Subcutaneous abdominal adipose tissue (tissue), 5 donors: ENCODE results near the gene CDK15.
A peak's percentile ranks its signal among the peaks of the same experiment; 100 is the strongest.
"Not testable (repeated sequence)": the region's sequence is repeated elsewhere in the genome, so short reads cannot be mapped to it uniquely, and the experiment has no call there.

Source experiments
- H3K27ac ChIP-seq: one replicate; pipeline ENCODE4 v1.7.0; 2013; ENCODE audit warnings: low read depth, mild to moderate bottlenecking, inconsistent platforms, low read length, moderate library complexity
- H3K27me3 ChIP-seq, 5 donors: one replicate each; pipeline ENCODE4 v1.7.0; 2013; ENCODE audit warnings: low read length in 5 of 5, inconsistent platforms in 1 of 5; ENCODE audit not compliant: control insufficient read depth in 5 of 5, insufficient read depth in 4 of 5
- H3K36me3 ChIP-seq, 5 donors: one replicate each; pipeline ENCODE4 v1.7.0; 2013; ENCODE audit warnings: low read length in 5 of 5; ENCODE audit not compliant: control insufficient read depth in 5 of 5, insufficient read depth in 5 of 5
- H3K4me1 ChIP-seq, 5 donors: one replicate each; pipeline ENCODE4 v1.7.0; 2013; ENCODE audit warnings: low read length in 5 of 5, mild to moderate bottlenecking in 3 of 5, moderate library complexity in 1 of 5; ENCODE audit not compliant: control insufficient read depth in 5 of 5, insufficient read depth in 5 of 5
- H3K4me3 ChIP-seq, 5 donors: one replicate each; pipeline ENCODE4 v1.7.0; 2013; ENCODE audit warnings: low read length in 5 of 5, low read depth in 1 of 5
- H3K9ac ChIP-seq, 5 donors: one replicate each; pipeline ENCODE4 v1.7.0; 2013; ENCODE audit warnings: low read length in 5 of 5, mild to moderate bottlenecking in 4 of 5, moderate library complexity in 3 of 5
- H3K9me3 ChIP-seq, 5 donors: one replicate each; pipeline ENCODE4 v1.7.0; 2013; ENCODE audit warnings: low read length in 5 of 5; ENCODE audit not compliant: control insufficient read depth in 5 of 5
- donor health status: healthy.
- donor health status: healthy.
- donor health status: healthy.
- donor health status: healthy.
- donor health status: healthy.

The CDK15 gene

GRCh38 chr2:201798914-201799285 is 7.4 kb upstream of the CDK15 start:
- not testable (repeated sequence) for H3K27ac ChIP-seq, H3K4me1 ChIP-seq, H3K4me3 ChIP-seq, H3K27me3 ChIP-seq, H3K36me3 ChIP-seq, H3K9ac ChIP-seq, H3K9me3 ChIP-seq

- peak overlapping the region; percentile 42 for H3K27ac ChIP-seq
- peak overlapping the region in 2 of 5 donors; percentile 15 to 17 for H3K4me3 ChIP-seq
- H3K9ac ChIP-seq = peak overlapping the region in 1 of 5 donors; percentile 33
Observed at GRCh38 chr2:201807452-201807999, 1.2 kb downstream of the CDK15 start.

GRCh38 chr2:201808027-201808426 is 1.7 kb downstream of the CDK15 start:
- no peak overlapping the region for H3K9ac ChIP-seq
- peak overlapping the region; percentile 42 for H3K27ac ChIP-seq

More at GRCh38 chr2:201807452-201807999, 1.2 kb downstream of the CDK15 start:
- Histone ChIP-seq H3K27me3 (peaks cover 0 to 3% (median 0%) of the 10 kb centered on the region in 5 donors), H3K4me1 (peaks cover 7 to 24% (median 20%) of the 10 kb centered on the region in 5 donors), H3K36me3 (no peaks in the 10 kb centered on the region), H3K9me3 (no peaks in the 10 kb centered on the region)

GRCh38 chr2:201809633-201810032 is 3.3 kb downstream of the CDK15 start:
- H3K27ac ChIP-seq = no peak overlapping the region

More at GRCh38 chr2:201808027-201808426, 1.7 kb downstream of the CDK15 start:
- Histone ChIP-seq H3K4me3 (no peak overlapping the region), H3K27me3 (peaks cover 0 to 3% (median 0%) of the 10 kb centered on the region in 5 donors), H3K4me1 (peaks cover 7 to 24% (median 20%) of the 10 kb centered on the region in 5 donors), H3K9me3 (no peaks in the 10 kb centered on the region), H3K36me3 (no peaks in the 10 kb centered on the region)

DNA sequence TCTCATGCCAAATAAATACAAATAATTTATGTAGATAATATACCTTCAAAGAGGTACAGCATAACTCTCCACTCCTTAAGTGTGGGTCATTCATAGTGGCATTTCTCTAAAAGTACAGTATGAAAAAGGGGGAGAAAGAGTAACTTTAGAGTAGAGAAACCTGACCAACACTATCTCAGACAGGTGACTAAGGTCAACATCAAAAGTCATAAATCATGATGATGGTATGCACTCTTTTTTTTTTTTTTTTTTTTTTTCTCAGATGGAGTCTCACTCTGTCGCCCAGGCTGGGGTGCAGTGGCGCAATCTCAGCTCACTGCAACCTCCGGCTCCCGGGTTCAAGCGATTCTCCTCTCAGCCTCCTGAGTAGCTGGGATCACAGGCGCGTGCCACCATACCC is 4.3 kb downstream of the CDK15 start:
- peaks cover 7 to 24% (median 22%) of the 10 kb centered on the region in 5 donors for H3K4me1 ChIP-seq
- not testable (repeated sequence) for H3K27ac ChIP-seq, H3K36me3 ChIP-seq, H3K27me3 ChIP-seq, H3K9me3 ChIP-seq, H3K9ac ChIP-seq, H3K4me3 ChIP-seq

More at GRCh38 chr2:201809633-201810032, 3.3 kb downstream of the CDK15 start:
- H3K4me1 ChIP-seq = peaks cover 7 to 24% (median 22%) of the 10 kb centered on the region in 5 donors
- no peaks in the 10 kb centered on the region for H3K27me3 ChIP-seq
- no peak overlapping the region for H3K4me3 ChIP-seq
- no peak overlapping the region for H3K9ac ChIP-seq
- H3K9me3 ChIP-seq = no peaks in the 10 kb centered on the region
- no peaks in the 10 kb centered on the region for H3K36me3 ChIP-seq

GRCh38 chr2:201813996-201814760 is 7.8 kb downstream of the CDK15 start:
- no peaks in the 10 kb centered on the region for H3K9me3 ChIP-seq
- no peak overlapping the region for H3K4me3 ChIP-seq
- no peak overlapping the region for H3K9ac ChIP-seq
- no peaks in the 10 kb centered on the region for H3K27me3 ChIP-seq
- no peak overlapping the region for H3K27ac ChIP-seq
- H3K36me3 ChIP-seq = no peaks in the 10 kb centered on the region
- H3K4me1 ChIP-seq = peaks cover 0 to 4% (median 0%) of the 10 kb centered on the region in 5 donors

- H3K27ac ChIP-seq = no peak overlapping the region
- peaks cover 0 to 4% (median 0%) of the 10 kb centered on the region in 5 donors for H3K4me1 ChIP-seq
- no peak overlapping the region for H3K4me3 ChIP-seq
- H3K27me3 ChIP-seq = no peaks in the 10 kb centered on the region
- H3K36me3 ChIP-seq = no peaks in the 10 kb centered on the region
- H3K9ac ChIP-seq = no peak overlapping the region
- H3K9me3 ChIP-seq = no peaks in the 10 kb centered on the region
Observed at GRCh38 chr2:201816657-201817575, 10.6 kb downstream of the CDK15 start.

DNA sequence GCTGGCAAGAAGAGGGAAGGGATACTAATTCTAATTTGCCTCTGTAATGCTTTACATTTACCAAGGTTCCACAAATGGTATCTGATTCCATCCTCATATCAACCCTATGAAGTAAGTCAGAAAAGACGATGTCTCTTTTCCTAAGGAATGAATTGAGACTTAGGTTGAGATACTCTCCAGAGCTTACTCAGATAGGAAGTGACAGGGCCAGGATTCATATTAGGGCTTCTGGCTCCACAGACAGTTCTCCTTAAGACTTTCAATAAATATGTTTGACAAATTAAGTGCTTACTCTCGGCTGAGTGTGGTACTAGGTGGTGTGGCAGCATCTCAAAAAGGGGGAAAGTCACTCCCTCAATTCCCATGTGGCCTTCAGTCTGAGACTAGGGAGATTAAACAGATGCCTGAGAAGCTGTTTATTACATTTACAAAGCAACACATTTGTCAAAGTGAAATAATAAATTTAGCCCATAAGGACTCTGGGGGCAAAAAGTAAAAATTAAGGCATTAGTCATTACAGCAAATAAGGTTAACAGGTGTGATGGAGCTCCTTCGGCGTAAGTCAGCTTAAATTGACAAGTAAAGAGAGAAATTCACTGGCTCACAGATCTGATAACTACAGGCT is 14.2 kb downstream of the CDK15 start:
- Histone ChIP-seq H3K36me3 (no peaks in the 10 kb centered on the region), H3K4me1 (no peaks in the 10 kb centered on the region), H3K9me3 (no peaks in the 10 kb centered on the region), H3K9ac (no peak overlapping the region), H3K27ac (no peak overlapping the region), H3K27me3 (no peaks in the 10 kb centered on the region), H3K4me3 (no peak overlapping the region)

GRCh38 chr2:201821080-201821479 is 14.7 kb downstream of the CDK15 start:
- Histone ChIP-seq H3K4me3 (no peak overlapping the region), H3K36me3 (no peaks in the 10 kb centered on the region), H3K27ac (no peak overlapping the region), H3K27me3 (no peaks in the 10 kb centered on the region), H3K4me1 (no peaks in the 10 kb centered on the region), H3K9me3 (no peaks in the 10 kb centered on the region), H3K9ac (no peak overlapping the region)
